Measurements from ENCODE around the gene BABAM1. TPM values are rescaled to one million over a fixed set of nuclear protein-coding genes. Genes with fewer than 3 reads are reported as not detected.
A peak's percentile ranks its signal among the peaks of the same experiment; 100 is the strongest.
"Not testable (repeated sequence)": the region's sequence is repeated elsewhere in the genome, so short reads cannot be mapped to it uniquely, and the experiment has no call there.

The BABAM1 gene
- total and polyA plus RNA-seq, 2 donors = 94.4 to 97.0 TPM

DNA sequence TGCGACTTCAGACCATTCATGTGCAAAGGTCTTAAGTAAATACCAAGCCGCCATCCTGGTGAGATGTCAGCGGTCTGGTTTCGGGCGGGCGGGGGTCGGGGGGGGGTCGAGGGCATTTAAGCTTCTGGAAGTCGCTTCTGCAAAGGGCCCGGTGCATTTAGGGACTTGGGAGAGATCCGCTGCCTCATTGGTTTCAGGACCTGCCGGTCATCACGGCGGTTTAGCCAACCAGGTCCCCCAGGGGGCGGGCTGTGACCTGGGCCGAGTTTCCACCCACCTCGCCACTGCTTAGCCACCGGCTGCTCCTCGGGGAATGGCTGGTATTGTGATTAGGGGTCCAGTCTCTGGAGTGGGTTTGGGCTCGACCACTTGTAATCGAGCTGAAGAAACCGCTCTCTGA is 22.2 kb downstream of the BABAM1 start:
- WGBS = 19% methylated on average over 22 of the region's 22 CpGs
- Histone ChIP-seq H3K4me1 (ENCODE audit: control insufficient read depth in 2 of 2, insufficient read depth in 2 of 2, low read length in 2 of 2) (peaks cover 7 to 10% of the 10 kb centered on the region in 2 donors), H3K27me3 (ENCODE audit: control insufficient read depth in 2 of 2, insufficient read depth in 1 of 2, low read length in 1 of 2) (peaks cover 0 to 3% of the 10 kb centered on the region in 2 donors), H3K27ac (ENCODE audit: low read depth in 1 of 2, low read length in 1 of 2) (no peak overlapping the region), H3K36me3 (ENCODE audit: control insufficient read depth in 2 of 2, insufficient read depth in 2 of 2, low read length in 1 of 2) (peaks cover 2 to 5% of the 10 kb centered on the region in 2 donors), H3K9me3 (ENCODE audit: control insufficient read depth in 2 of 2, insufficient read depth in 1 of 2, low read length in 1 of 2) (peaks cover 0 to 4% of the 10 kb centered on the region in 2 donors), H3K4me3 (ENCODE audit: low read length in 2 of 2) (no peak overlapping the region)
- DNase-seq (ENCODE audit: low read depth in 6 of 9, low spot score in 9 of 9) = peak in 1 of 9 donors; percentile 61

DNA sequence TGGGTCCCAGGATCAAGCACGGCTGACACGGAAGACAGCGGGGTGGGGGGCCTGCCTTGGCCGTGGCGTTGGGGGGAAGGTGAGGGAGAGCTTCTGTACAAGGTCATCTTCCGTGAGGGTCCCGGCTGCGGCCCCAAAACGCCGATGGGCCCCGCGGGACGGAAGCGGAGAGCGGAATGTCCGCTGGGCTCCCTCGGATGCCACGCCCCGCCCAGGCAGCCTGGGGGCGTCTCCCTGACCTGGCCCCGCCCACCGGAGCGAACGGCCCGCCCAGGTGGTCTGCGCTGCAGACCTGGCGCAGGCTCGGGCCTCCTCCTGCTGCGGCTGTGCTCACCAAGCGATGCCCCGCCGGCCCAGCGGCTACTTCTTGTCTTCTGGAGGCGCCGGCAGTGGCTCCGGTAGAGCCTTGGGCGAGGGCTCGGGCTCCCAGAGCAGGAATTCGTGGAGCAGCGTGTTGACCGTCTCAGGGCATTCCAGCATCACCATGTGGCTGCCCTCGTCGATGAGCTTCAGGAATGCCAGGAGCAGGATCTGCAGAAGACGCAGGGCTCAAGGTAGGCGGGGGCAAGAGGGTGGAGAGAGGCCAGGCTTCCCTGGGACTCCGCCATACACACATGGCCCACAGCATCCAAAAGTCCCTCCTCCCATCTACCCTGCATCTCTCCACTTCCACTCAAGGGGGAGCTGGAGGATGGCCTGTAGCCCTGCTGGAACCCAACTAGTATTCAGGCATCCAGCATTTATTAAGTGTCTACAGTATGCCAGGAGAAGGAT is 25.2 kb downstream of the BABAM1 start:
- H3K36me3 ChIP-seq (ENCODE audit: control insufficient read depth in 2 of 2, insufficient read depth in 2 of 2, low read length in 1 of 2) = peaks cover 6 to 10% of the 10 kb centered on the region in 2 donors
- peaks cover 0 to 3% of the 10 kb centered on the region in 2 donors for H3K27me3 ChIP-seq (ENCODE audit: control insufficient read depth in 2 of 2, insufficient read depth in 1 of 2, low read length in 1 of 2)
- H3K4me1 ChIP-seq (ENCODE audit: control insufficient read depth in 2 of 2, insufficient read depth in 2 of 2, low read length in 2 of 2) = peaks cover 7 to 10% of the 10 kb centered on the region in 2 donors
- WGBS = 3% methylated on average over 46 of the region's 46 CpGs
- H3K9me3 ChIP-seq (ENCODE audit: control insufficient read depth in 2 of 2, insufficient read depth in 1 of 2, low read length in 1 of 2) = peaks cover 0 to 4% of the 10 kb centered on the region in 2 donors
- H3K4me3 ChIP-seq (ENCODE audit: low read length in 2 of 2) = peak overlapping the region; percentile 51 to 55
- peak overlapping the region in 1 of 2 donors; percentile 17 for H3K27ac ChIP-seq (ENCODE audit: low read depth in 1 of 2, low read length in 1 of 2)
- DNase-seq (ENCODE audit: low read depth in 6 of 9, low spot score in 9 of 9) = peak in 4 of 9 donors; percentile 68 to 87 (median 74)

DNA sequence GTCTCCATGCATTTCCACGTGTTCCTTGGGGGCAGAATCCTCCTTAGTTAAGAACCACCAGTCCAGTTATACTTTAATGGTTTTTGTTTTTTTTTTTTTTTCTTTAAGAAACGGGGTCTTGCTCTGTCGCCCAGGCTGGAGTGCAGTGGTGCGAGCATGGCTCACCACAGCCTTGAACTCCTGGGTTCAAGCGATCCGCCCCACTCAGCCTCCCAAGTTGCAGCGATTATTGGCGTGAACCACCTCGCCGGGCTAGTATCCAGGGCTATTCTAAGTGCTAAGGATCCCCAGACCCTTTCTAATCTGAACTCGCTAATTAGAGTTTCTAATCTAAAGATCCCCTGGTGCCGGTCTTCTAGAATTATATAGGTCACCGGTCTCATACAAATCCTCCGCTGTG is 26.4 kb downstream of the BABAM1 start:
- H3K27me3 ChIP-seq (ENCODE audit: control insufficient read depth in 2 of 2, insufficient read depth in 1 of 2, low read length in 1 of 2) = peaks cover 0 to 3% of the 10 kb centered on the region in 2 donors
- no peak overlapping the region for H3K27ac ChIP-seq (ENCODE audit: low read depth in 1 of 2, low read length in 1 of 2)
- H3K4me1 ChIP-seq (ENCODE audit: control insufficient read depth in 2 of 2, insufficient read depth in 2 of 2, low read length in 2 of 2) = peaks cover 7 to 10% of the 10 kb centered on the region in 2 donors
- H3K9me3 ChIP-seq (ENCODE audit: control insufficient read depth in 2 of 2, insufficient read depth in 1 of 2, low read length in 1 of 2) = peaks cover 0 to 11% of the 10 kb centered on the region in 2 donors
- peaks cover 13 to 15% of the 10 kb centered on the region in 2 donors for H3K36me3 ChIP-seq (ENCODE audit: control insufficient read depth in 2 of 2, insufficient read depth in 2 of 2, low read length in 1 of 2)
- DNase-seq (ENCODE audit: low read depth in 6 of 9, low spot score in 9 of 9) = no peak
- H3K4me3 ChIP-seq (ENCODE audit: low read length in 2 of 2) = no peak overlapping the region
- WGBS = 97% methylated on average over 14 of the region's 14 CpGs

DNA sequence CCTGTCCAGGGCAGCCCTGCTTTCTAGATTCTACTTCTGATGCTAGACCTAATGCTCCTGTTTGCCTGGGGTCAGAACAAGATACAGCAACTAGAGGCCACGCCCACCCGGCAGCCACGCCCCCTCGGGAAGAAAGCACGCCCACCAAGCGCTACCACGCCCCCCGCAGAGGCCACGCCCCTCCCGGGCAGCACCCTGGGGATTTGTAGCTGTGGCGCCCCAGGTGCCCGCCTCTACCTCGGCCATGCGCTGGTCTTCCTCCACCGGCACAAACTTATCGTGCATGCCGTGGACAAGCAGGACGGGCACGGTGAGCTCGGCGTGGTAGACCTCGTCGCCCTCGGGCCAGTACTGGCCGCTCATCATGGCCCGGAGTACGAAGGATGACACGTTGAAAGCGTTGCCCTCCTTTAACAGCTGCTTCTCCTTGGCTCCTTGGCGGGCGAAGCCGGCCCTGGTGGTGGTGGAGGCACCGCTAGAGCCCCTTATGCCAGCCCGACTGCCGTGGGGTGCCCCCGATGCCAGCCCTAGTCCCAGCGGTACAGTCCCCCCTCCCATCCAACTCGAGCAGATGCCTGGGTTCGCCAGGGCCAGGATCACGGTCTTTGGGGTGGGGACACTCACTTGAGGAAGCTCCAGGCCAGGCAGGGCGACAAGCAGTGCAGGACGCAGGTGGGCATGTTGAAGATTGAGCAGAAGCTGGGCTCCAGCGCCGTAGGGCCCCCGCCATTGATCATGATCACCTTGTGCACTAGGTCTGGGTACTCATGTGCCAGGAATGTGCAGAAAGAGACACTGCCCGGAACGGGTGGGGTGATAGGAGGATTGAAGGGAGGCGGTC is 27.0 kb downstream of the BABAM1 start:
- Histone ChIP-seq H3K4me1 (ENCODE audit: control insufficient read depth in 2 of 2, insufficient read depth in 2 of 2, low read length in 2 of 2) (peaks cover 7 to 10% of the 10 kb centered on the region in 2 donors), H3K9me3 (ENCODE audit: control insufficient read depth in 2 of 2, insufficient read depth in 1 of 2, low read length in 1 of 2) (peaks cover 0 to 13% of the 10 kb centered on the region in 2 donors), H3K4me3 (ENCODE audit: low read length in 2 of 2) (no peak overlapping the region), H3K36me3 (ENCODE audit: control insufficient read depth in 2 of 2, insufficient read depth in 2 of 2, low read length in 1 of 2) (peaks cover 15 to 16% of the 10 kb centered on the region in 2 donors), H3K27me3 (ENCODE audit: control insufficient read depth in 2 of 2, insufficient read depth in 1 of 2, low read length in 1 of 2) (peaks cover 0 to 3% of the 10 kb centered on the region in 2 donors), H3K27ac (ENCODE audit: low read depth in 1 of 2, low read length in 1 of 2) (no peak overlapping the region)
- no peak for DNase-seq (ENCODE audit: low read depth in 6 of 9, low spot score in 9 of 9)
- WGBS = 92% methylated on average over 48 of the region's 48 CpGs

DNA sequence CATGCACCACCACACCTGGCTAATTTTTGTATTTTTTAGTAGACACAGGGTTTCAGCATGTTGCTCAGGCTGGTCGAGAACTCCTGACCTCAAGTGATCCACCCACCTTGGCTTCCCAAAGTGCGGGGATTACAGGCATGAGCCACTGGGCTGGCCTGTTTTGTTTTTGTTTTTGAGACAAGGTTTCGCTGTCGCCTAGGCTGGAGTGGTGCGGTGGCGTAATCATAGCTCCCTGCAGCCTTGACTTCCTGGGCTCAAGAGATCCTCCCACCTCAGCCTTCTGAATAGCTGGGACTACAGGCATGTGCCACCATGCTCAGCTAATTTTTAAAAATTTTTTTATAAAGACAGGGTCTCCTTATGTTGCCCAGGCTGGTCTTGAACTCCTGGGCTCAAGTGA is 28.3 kb downstream of the BABAM1 start:
- not testable (repeated sequence) for DNase-seq (ENCODE audit: low read depth in 6 of 9, low spot score in 9 of 9); H3K27ac ChIP-seq (ENCODE audit: low read depth in 1 of 2, low read length in 1 of 2)
- WGBS = 98% methylated on average over 6 of the region's 6 CpGs

DNA sequence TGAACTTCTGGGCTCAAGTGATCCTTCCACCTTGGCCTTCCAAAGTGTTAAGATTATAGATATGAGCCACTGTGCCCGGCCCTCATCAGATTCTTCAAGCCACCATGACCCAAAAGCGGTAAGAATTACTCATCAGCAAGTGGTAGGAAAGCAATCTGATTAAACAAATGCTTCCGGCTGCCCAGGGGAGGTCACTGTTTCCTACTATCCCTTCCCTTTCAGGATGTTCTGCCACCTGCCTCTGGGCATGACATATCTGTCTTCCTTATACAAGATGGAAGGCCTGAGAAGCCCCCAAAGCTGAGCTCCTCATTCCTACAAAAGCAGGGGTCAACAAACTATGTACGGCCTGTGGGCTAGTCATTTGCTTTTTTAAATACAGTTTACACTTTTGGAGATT is 29.0 kb downstream of the BABAM1 start:
- Histone ChIP-seq H3K9me3 (ENCODE audit: control insufficient read depth in 2 of 2, insufficient read depth in 1 of 2, low read length in 1 of 2) (peaks cover 0 to 13% of the 10 kb centered on the region in 2 donors), H3K27ac (ENCODE audit: low read depth in 1 of 2, low read length in 1 of 2) (no peak overlapping the region), H3K4me3 (ENCODE audit: low read length in 2 of 2) (no peak overlapping the region), H3K4me1 (ENCODE audit: control insufficient read depth in 2 of 2, insufficient read depth in 2 of 2, low read length in 2 of 2) (peaks cover 7 to 10% of the 10 kb centered on the region in 2 donors), H3K36me3 (ENCODE audit: control insufficient read depth in 2 of 2, insufficient read depth in 2 of 2, low read length in 1 of 2) (peaks cover 15 to 26% of the 10 kb centered on the region in 2 donors), H3K27me3 (ENCODE audit: control insufficient read depth in 2 of 2, insufficient read depth in 1 of 2, low read length in 1 of 2) (no peaks in the 10 kb centered on the region)
- DNase-seq (ENCODE audit: low read depth in 6 of 9, low spot score in 9 of 9) = no peak
- WGBS = 95% methylated on average over 4 of the region's 4 CpGs

More for the DNA sequence above, 28.3 kb downstream of the BABAM1 start:
- H3K27me3 ChIP-seq (ENCODE audit: control insufficient read depth in 2 of 2, insufficient read depth in 1 of 2, low read length in 1 of 2); H3K4me3 ChIP-seq (ENCODE audit: low read length in 2 of 2): not testable (repeated sequence)
- Histone ChIP-seq H3K4me1 (ENCODE audit: control insufficient read depth in 2 of 2, insufficient read depth in 2 of 2, low read length in 2 of 2) (peaks cover 7 to 10% of the 10 kb centered on the region in 2 donors), H3K9me3 (ENCODE audit: control insufficient read depth in 2 of 2, insufficient read depth in 1 of 2, low read length in 1 of 2) (peaks cover 0 to 13% of the 10 kb centered on the region in 2 donors), H3K36me3 (ENCODE audit: control insufficient read depth in 2 of 2, insufficient read depth in 2 of 2, low read length in 1 of 2) (peaks cover 15 to 19% of the 10 kb centered on the region in 2 donors)

DNA sequence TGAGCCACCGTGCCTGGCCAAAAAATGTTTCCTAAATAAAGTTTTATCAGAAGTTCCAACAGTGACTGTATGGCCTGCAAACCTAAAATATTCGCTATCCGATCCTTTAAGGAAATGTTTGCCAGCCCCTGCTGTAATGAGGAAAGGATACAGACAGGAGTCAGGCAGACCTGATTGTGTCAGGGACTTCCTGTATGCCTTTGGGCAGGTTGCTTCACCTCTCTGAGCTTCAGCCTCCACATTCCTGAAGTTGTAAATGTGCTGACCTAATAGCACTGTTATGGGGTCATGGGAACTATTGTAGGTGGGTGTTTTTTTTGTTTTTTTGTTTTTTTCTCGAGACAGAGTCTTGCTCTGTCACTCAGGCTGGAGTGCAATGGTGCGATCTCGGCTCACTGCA is 29.7 kb downstream of the BABAM1 start:
- Histone ChIP-seq H3K27ac (ENCODE audit: low read depth in 1 of 2, low read length in 1 of 2) (no peak overlapping the region), H3K27me3 (ENCODE audit: control insufficient read depth in 2 of 2, insufficient read depth in 1 of 2, low read length in 1 of 2) (no peaks in the 10 kb centered on the region), H3K36me3 (ENCODE audit: control insufficient read depth in 2 of 2, insufficient read depth in 2 of 2, low read length in 1 of 2) (peaks cover 15 to 28% of the 10 kb centered on the region in 2 donors), H3K9me3 (ENCODE audit: control insufficient read depth in 2 of 2, insufficient read depth in 1 of 2, low read length in 1 of 2) (peaks cover 0 to 13% of the 10 kb centered on the region in 2 donors), H3K4me3 (ENCODE audit: low read length in 2 of 2) (no peak overlapping the region), H3K4me1 (ENCODE audit: control insufficient read depth in 2 of 2, insufficient read depth in 2 of 2, low read length in 2 of 2) (peaks cover 7 to 10% of the 10 kb centered on the region in 2 donors)
- no peak for DNase-seq (ENCODE audit: low read depth in 6 of 9, low spot score in 9 of 9)
- 97% methylated on average over 6 of the region's 6 CpGs for WGBS

DNA sequence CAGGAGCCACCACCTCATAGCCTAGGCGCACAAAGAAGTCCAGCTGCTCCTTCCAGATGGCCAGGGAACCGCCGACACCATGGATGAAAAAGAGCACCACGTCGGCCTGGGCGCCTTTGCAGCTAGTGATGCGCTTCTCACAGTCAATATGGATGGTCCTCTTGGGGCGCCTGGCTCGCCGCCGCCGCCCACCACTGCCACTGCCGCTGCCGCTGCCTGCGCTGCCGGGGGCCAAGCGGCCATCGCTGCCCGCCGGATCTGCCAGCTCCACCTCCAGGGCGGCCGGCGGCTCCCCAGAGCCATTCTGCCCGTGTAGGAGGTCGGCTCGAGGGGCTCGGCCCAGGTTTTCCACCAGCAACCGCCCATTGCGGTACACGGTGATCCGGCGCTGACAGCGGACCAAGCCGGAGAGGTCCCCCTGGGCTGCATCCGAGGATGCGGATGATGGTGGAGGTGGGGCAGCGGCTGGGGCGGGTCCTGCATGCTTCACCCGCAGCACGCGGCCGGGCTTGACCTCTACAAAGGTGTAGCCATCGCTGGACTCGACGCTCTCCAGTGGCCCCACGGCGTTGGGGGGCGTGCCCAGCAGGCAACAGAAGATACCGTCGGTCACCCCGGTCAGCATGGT is 33.9 kb downstream of the BABAM1 start:
- Histone ChIP-seq H3K4me1 (ENCODE audit: control insufficient read depth in 2 of 2, insufficient read depth in 2 of 2, low read length in 2 of 2) (peaks cover 20 to 35% of the 10 kb centered on the region in 2 donors), H3K36me3 (ENCODE audit: control insufficient read depth in 2 of 2, insufficient read depth in 2 of 2, low read length in 1 of 2) (peaks cover 13 to 21% of the 10 kb centered on the region in 2 donors), H3K27ac (ENCODE audit: low read depth in 1 of 2, low read length in 1 of 2) (no peak overlapping the region), H3K27me3 (ENCODE audit: control insufficient read depth in 2 of 2, insufficient read depth in 1 of 2, low read length in 1 of 2) (no peaks in the 10 kb centered on the region), H3K9me3 (ENCODE audit: control insufficient read depth in 2 of 2, insufficient read depth in 1 of 2, low read length in 1 of 2) (peaks cover 0 to 11% of the 10 kb centered on the region in 2 donors), H3K4me3 (ENCODE audit: low read length in 2 of 2) (no peak overlapping the region)
- WGBS = 98% methylated on average over 51 of the region's 51 CpGs
- no peak for DNase-seq (ENCODE audit: low read depth in 6 of 9, low spot score in 9 of 9)
